ENCODE measurements around the gene RUNX3.
"Not testable (repeated sequence)": the region's sequence is repeated elsewhere in the genome, so short reads cannot be mapped to it uniquely, and the experiment has no call there.

The RUNX3 gene

DNA sequence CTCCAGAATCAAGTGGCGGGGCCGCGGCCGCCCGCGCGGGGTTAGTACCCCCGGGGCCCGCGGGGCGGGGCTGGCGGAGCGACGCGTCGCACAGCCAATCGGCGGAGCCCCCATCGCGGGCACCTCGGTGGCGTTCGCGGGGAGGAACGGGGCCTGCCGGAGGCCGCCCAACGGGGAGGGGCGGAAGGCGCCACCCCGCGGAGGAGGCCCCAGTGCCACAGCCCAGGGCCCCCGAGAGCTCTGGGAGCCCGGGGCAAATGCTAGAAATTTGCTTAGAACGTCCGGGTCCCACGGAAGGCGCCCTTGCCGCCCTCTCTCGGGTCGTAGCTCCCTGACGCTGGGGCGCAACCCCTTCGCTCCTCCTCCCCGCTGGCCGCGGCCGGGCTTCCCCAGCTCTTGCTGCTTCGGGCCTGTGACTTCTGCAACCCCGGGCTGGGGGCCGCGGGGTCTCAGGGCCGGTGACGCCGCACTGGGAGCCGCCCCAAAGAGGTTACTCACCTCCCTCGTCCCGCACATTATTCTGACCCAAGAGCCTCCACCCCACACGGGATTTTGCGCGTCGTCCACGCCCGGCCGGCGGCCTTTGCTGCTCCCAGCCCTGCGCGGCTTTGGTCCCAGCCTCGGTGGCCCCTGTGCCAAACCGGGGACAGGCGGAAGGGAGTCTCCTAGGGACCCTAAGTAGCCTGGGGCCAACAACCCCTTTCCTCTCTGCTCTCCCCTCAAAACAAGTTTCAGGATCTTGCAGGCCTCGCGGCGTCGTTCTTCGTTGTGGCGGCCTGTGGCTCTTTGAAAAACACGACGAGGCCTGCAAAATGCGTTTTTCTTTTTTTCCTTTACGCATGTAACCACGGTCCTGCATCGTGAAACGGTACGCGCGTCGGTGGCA lies at the start of gene RUNX3:
Gene RUNX3 (minus strand): TSS at position 17 of the 886 bp plus-strand sequence. CDS start 408 bp downstream, outside the sequence.
- DNase-seq (ENCODE audit: low read depth in 2 of 2) = peak; percentile 85 to 90

- not testable (repeated sequence) for DNase-seq (ENCODE audit: low read depth in 2 of 2)
Observed at GRCh38 chr1:24979232-24979631, 49.2 kb upstream of the RUNX3 start.

GRCh38 chr1:24978383-24979032 lies 48.4 kb upstream of the RUNX3 start:
- DNase-seq (ENCODE audit: low read depth in 2 of 2) = no peak

GRCh38 chr1:24975391-24975790 lies 45.3 kb upstream of the RUNX3 start:
- DNase-seq (ENCODE audit: low read depth in 2 of 2) = no peak

DNA sequence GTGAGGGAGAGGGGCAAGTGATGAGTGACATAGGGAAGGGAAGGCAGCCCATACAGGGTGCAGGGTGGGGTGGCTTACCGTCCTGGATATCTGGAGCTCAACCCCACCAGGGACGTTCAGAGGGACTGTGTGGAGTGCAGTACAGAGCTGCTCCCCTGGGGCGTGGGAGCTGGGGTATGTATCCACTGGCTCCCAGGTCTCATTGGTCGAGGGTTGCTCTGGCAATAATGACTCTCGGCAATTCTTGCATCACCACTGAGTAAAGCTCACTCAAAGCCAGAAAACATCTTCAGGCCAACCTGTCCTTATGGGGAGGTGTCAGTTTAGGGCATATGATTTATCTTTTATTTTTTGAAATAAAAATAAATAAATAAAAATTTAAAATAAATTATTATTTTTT lies 43.2 kb upstream of the RUNX3 start:
- no peak for DNase-seq (ENCODE audit: low read depth in 2 of 2)

DNA sequence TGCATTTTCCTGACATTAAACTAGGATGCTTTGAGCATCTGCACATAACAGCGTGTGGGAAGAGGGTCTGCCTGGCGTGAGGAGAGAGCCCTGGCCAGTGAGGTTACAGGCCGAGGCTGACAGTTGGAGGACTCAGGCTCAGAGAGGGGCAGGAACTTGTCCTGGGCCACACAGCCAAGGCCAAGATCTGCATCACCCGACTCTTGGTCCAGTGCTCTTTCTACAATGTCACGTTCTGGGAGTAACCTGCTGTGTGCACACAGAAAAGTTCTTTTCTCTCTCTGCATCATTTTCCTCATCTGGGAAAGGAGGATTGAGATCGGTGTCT lies 42.8 kb upstream of the RUNX3 start:
- DNase-seq (ENCODE audit: low read depth in 2 of 2) = no peak

DNA sequence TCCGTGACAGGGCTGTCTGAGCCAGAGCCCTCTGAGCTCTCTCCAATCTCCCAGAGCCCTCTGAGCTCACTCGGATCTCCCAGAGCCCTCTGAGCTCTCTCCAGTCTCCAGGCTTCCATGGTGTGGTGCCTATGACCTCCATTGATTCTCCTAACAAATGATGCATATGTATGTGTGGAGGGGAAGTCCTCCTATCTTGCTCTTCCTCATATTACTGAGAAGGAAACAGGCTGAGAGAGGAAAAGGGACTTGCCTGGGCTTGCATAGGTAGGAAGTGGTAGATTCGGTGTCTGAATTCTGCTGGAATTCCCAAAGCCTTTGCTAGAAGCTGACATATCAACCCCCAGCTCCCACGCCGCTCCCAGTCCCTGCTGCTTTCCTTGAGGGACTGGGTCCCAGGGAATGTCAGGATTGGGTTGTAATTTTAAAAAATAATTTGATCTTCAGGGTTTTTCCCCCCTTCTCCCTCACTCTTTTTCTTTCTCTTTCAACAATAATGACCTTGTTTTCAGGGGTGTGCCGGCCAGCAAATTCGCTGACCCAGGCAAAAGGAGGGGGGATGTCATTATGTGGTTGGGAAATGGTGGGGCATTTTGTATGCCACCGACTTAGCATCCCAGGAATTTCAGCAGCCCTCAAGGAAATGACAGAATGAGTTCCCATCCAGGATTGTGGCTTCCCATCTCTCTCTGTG lies 42.3 kb upstream of the RUNX3 start:
- DNase-seq (ENCODE audit: low read depth in 2 of 2) = no peak

DNA sequence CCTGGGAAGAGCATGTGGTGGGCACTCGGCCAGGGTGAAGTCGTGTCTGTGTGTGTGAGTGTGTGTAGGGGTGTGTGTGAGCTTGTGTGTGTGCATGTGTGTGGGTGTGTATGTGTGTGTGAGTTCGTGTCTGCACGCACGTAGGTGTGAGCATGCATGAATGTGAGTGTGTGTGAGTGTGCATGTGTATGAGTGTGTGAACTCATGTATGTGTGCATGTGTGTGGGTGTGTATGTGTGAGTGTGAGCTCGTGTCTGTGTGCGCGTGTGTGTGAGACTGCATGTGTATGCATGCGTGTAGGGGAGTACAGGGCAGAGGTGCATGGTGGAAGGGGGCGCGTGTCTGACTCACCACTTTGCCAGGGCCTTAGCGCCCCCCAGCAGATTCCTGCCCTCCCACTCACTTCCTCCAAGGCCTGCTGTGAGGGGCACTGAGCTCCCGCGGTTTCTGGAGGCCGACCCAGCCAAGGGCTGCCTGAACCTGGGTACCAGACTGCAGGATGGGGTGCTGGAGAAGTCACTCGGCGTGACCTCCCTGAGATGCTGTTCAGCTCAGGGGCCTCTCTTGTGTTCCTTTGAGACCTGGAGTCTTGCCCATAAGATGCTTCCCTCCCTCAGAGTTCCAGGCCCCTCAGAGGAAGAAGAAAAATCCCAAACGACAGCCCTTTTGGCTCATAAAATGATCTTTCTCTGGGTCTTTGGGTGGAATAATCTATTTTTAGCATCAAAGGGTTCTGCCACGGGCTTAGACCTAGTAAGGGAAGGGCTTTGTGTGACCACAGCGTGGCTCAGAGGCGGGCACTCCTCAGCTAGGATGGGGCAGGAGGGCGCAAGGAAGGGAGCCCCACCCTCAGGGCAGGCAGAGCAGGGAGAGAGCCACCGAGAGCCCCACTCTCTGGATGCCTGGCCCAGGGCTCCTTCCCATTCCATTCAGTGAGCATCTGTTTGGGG lies 41.1 kb upstream of the RUNX3 start:
- no peak for DNase-seq (ENCODE audit: low read depth in 2 of 2)

GRCh38 chr1:24970399-24970753 lies 40.3 kb upstream of the RUNX3 start:
- DNase-seq (ENCODE audit: low read depth in 2 of 2) = no peak

DNA sequence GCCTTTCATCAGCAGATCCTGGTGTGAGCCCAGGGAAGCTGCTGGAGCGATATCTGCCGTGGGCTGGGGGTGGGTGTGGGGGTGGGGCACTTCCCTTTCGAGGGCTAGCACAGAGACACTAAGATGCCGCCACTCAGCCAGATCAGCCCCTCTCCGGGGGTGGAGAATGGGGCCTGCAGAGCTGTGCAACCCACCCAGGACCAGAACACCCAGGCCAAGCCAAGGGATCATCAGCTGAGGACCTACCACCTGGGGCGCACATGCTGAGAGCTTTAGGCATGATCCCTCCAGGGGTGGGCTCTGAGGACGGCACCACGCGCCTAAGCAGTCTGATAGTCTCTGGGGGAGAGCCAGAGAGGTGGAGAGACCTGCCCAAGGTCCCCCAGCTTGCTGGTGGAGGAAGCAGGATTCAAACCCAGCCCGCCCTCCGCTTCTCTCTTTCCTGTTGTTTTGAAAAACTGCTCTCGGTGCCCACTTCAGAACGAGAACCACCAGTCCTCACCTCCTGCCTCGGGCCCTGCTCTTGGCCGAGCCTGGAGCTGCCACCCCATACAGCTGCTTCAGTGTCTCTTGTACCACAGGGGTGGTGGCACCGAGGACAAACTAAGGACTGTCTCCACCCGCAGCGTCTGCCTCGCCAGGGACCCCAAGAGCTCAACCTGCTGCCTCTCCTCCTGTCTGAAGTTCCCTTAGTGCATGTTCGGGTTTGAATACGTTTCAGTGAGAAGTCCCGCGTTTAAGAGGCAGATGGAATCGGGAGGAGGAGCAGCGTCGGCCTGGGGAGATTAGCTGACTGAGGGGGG lies 39.7 kb upstream of the RUNX3 start:
- no peak for DNase-seq (ENCODE audit: low read depth in 2 of 2)

- DNase-seq (ENCODE audit: low read depth in 2 of 2) = no peak
Observed at GRCh38 chr1:24968941-24969585, 39.0 kb upstream of the RUNX3 start.

DNA sequence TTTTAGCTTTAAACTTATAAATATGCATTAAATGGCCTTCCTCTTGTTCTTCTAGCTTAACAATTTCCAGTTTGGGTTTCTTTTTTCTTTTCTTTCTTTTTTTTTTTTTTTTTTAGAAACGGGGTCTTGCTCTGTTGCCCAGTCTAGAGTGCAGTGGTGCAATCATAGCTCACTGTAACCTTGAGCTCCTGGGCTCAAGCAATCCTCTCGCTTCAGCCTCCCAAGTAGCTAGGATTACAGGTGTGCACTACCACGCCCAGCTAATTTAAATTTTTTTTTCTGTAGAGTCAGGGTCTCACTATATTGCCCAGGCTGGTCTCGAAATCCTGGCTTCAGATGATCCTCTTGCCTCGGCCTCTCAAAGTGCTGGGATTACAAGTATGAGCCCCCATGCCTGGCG lies 37.9 kb upstream of the RUNX3 start:
- no peak for DNase-seq (ENCODE audit: low read depth in 2 of 2)

GRCh38 chr1:24967555-24967954 lies 37.5 kb upstream of the RUNX3 start:
- DNase-seq (ENCODE audit: low read depth in 2 of 2) = no peak

DNA sequence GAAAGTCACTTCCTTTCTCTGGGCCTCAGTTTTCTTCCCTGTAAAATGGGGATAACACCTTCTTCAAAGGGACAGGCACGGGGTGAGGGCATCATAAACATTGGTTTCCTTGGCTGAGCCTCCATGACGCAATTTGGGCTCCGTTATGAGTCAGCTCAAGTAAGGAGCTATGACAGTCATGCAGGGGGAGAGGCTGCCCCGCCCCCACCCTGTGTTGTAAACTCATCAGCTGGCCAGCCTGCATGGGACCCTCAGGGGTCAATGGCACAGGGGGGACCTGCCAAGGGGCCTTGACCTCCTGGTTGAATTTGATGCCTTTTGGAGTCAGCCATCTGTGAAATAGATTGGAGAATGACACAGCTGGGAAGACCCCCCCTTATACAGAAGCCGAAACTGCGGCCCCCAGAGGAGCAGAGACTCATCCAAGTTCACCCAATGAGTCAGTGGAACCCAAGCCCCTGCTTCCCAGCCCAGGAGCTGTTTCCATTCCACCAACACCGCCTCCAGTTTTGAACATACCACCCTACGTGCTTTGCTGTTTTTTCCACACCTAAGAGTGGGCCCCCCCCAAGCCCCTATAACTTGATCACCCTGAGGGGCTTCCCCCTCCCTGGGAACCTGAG lies 36.8 kb upstream of the RUNX3 start:
- DNase-seq (ENCODE audit: low read depth in 2 of 2) = peak in 1 of 2 donors; percentile 62

DNA sequence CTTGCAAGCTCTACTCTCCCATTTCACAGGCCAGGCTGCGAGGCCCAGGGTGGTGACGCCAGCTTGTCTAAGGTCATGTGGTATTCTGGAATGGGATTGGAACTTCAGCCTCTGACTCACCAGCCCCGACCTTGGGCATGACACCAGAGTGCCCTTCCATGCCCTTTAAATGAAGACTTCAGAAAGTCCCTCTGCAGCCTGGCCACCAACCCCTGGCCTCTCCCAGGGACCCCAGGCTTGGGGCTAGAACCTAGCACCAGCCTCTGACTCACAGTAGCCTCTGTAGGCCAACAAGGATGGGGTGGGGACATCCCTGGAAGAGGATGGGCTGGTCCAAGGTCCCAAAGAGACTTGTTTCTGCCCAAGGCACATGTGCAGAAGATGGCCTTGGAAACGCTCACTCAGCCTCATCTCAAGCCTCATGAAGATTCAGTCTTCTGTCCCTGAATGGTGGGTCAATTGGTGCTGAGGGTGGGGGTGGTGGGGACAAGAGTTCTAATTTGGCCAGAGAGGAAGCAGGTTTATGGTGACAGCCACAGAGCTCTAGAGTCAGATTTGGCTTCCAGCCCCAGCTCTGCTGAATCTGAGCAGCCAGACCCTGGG lies 36.1 kb upstream of the RUNX3 start:
- DNase-seq (ENCODE audit: low read depth in 2 of 2) = no peak

DNA sequence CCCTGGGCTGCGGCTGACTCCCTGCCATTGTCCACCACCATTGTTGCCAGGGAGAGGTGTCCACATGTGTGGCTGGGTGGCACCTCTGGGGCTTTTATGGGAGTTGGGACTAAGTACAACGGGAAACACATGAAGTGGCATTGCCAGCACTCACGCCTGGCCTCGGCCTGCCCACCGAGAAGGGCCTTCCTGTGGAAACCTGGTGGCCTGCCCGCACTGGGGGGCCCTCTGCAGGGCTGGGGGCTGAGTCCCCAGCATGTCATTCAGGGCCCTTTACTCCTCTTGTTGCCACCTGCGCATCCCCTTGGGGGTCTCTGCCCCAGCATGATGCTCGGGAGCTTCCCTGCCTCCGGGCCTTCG lies 35.5 kb upstream of the RUNX3 start:
- no peak for DNase-seq (ENCODE audit: low read depth in 2 of 2)

DNA sequence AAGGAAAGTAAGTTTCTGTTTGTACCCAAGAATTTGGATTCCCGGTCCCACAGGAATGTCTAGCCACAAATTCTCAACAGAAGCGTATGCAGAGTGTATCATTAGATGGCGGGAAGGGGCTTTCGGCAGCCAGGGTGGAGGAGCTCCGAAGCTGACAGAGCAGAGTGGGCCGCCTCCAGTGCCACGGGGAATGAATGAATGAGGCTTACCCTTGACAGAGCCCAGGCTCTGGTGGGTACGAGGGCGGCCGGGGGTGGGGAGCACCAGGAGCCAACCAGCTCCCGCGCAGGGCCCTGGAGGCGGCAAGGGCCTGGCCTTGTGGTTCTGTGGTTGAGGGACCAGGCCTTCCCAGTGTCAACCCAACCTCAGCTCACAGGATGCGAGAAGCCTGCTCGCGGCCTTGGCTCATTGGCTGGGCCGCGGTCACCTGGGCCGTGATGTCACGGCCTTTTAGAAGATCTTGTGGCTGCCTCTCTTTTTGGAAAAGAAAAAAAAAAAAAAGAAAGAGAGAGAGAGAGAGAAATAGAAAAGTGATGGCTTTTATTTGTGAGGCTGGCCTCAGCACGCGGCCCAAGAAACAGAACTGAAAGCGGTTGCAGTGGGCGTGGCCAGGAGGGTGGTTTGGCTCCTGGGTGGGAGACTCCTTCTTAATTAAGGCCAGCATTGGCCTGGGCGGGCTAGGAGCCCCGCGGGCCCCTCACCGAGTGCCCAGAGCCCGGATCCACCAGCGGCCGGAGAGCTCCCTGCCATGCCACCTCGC lies 34.9 kb upstream of the RUNX3 start:
- DNase-seq (ENCODE audit: low read depth in 2 of 2) = peak; percentile 91 to 92

DNA sequence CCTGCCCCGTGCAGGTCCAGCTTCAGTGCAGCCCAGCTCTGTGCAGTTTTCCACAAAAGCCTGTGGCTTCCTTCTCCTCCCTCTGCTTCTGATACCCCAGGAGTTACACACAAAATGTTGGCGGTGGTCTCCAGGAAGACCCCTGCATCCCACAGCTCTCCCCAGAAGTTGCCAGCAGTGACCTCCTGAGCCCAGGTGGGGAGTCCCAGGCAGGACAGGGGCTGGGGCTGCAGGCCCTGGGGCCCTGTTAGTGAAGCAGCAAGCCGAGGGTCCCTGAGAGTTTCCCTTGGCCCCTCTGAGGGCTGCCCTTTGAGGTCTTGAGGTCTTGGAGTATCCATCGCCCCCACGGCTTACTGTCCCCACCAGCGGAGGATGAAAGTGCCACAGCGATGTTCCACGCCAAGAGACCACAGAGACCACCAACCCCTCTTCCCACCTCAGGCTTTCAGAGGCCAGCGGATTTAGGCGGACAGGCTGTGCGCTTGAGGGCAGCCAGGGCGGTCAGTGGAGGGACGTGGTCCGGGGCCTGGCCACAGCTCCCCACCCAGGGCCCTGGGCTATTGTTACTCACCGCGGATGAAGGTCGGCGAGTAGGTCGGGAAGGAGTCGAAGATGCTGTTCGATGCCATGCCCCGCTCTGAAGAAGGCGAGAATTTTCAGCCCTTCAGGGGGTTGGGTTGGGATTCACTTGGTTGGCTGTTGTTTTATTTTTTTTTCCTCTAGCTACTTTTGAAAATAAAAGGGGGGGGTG lies 34.0 kb upstream of the RUNX3 start:
- DNase-seq (ENCODE audit: low read depth in 2 of 2) = no peak

All from stimulated activated CD8-positive, alpha-beta memory T cell treated with anti-CD3 and anti-CD28 coated beads, Interleukin-15, amount 100 ng/mL, for 4 hours (primary cell).